Esophagus muscularis mucosa (tissue), 4 donors: ENCODE results near the gene TMEM121. TPM values are rescaled to one million over a fixed set of nuclear protein-coding genes. Genes with fewer than 3 reads are reported as not detected.
A peak's percentile ranks its signal among the peaks of the same experiment; 100 is the strongest.

ENCODE experiments used
- DNase-seq: peaks from one replicate; pipeline ENCODE4 v3.0.0-alpha.2; 2017; ENCODE audit errors: extremely low spot score
- H3K27ac ChIP-seq, 4 donors: fragments of 200-600 bp; sonication (generic); replicated peaks in 1 of 4; 1 replicate in 3 of 4; 2 replicates in 1 of 4; pipeline ENCODE4 v1.5.1; 2016 to 2019; ENCODE audit warnings: mild to moderate bottlenecking in 1 of 4
- H3K27me3 ChIP-seq, 4 donors: fragments of 200-600 bp; sonication (generic); one replicate each; pipeline versions ENCODE4 v1.5.1 to v1.6.0; 2016 to 2019
- H3K36me3 ChIP-seq, 4 donors: fragments of 200-600 bp; sonication (generic); one replicate each; pipeline ENCODE4 v1.5.1; 2016 to 2019
- H3K4me1 ChIP-seq, 4 donors: fragments of 200-600 bp; sonication (generic); one replicate each; pipeline ENCODE4 v1.5.1; 2016 to 2019
- H3K4me3 ChIP-seq, 4 donors: fragments of 200-600 bp; sonication (generic); 1 replicate in 2 of 4; 2 replicates in 2 of 4; pipeline ENCODE4 v1.5.1; 2016 to 2019; ENCODE audit warnings: mild to moderate bottlenecking in 4 of 4, moderate library complexity in 1 of 4
- H3K9me3 ChIP-seq, 4 donors: fragments of 200-600 bp; sonication (generic); 1 replicate in 3 of 4; 2 replicates in 1 of 4; pipeline ENCODE4 v1.5.1; 2016 to 2019
- CTCF ChIP-seq, 3 experiments: fragments of 200-600 bp in 2 of 3; fragments of 450-650 bp in 1 of 3; sonication (generic) in 2 of 3; IDR thresholded peaks; one replicate each; pipeline ENCODE4 v1.5.1; 2017 to 2019; ENCODE audit warnings: antibody characterized with exemption in 3 of 3, mild to moderate bottlenecking in 2 of 3, moderate library complexity in 1 of 3
- EP300 ChIP-seq: sonication (generic); formaldehyde crosslinking; IDR thresholded peaks from one replicate; pipeline ENCODE4 v1.6.1; 2017; ENCODE audit warnings: antibody characterized with exemption
- POLR2A ChIP-seq: fragments of 450-650 bp; IDR thresholded peaks from one replicate; pipeline ENCODE4 v1.6.1; 2017; ENCODE audit warnings: antibody characterized with exemption, moderate library complexity, mild to moderate bottlenecking, low read depth
- POLR2AphosphoS5 ChIP-seq, 2 donors: sonication (generic); formaldehyde crosslinking; IDR thresholded peaks; one replicate each; pipeline ENCODE4 v1.6.1; 2017; ENCODE audit warnings: antibody characterized with exemption in 2 of 2
- WGBS: methylation state at CpG from one replicate; pipeline ENCODE4 v1.1.5; 2018; 5-methylcytosine and 5-hydroxymethylcytosine counted together
- intact Hi-C: fragments of 100-400 bp; cut with DNase I; formaldehyde crosslinking; loops from one replicate; pipeline ENCODE4 v1.15.1; 2023
- total RNA-seq, 4 donors: library from RNA; depleted of rRNA; stranded (reverse); fragments of >200 nt; gene quantifications; one replicate each; pipeline versions ENCODE4 v1.1.0 to v1.2.1, GENCODE V29; 2016

Gene TMEM121
- total RNA-seq, 4 donors from 2014 or later: 2.9 to 13.0 (median 5.4) TPM

GRCh38 chr14:105487449-105487985 is 38.9 kb upstream of the TMEM121 start:
- TF ChIP-seq POLR2AphosphoS5 (IDR thresholded peaks at IDR 0.05) (no peak), CTCF (IDR thresholded peaks at IDR 0.05) (no peak), EP300 (no peak), POLR2A (no peak)
- Histone ChIP-seq H3K36me3 (peaks cover 0 to 8% (median 3%) of the 10 kb centered on the region in 4 donors), H3K4me3 (peak overlapping the region; percentile 68 to 75 (median 72)), H3K4me1 (peaks cover 82 to 93% (median 90%) of the 10 kb centered on the region in 4 donors), H3K27me3 (peaks cover 0 to 14% (median 0%) of the 10 kb centered on the region in 4 donors), H3K9me3 (no peaks in the 10 kb centered on the region), H3K27ac (peak overlapping the region; percentile 93 to 99 (median 96))
- DNase-seq: no peak
- no CpG with 5 or more reads among the region's 48 CpGs for WGBS
- intact Hi-C loops: loop anchor here (5.0 kb wide), 1 partner anchor 40 kb away; no protein-coding TSS in a partner anchor

- Histone ChIP-seq H3K9me3 (no peaks in the 10 kb centered on the region), H3K27me3 (peaks cover 0 to 14% (median 0%) of the 10 kb centered on the region in 4 donors), H3K4me1 (peaks cover 75 to 93% (median 84%) of the 10 kb centered on the region in 4 donors), H3K36me3 (peaks cover 4 to 10% (median 6%) of the 10 kb centered on the region in 4 donors), H3K4me3 (peak overlapping the region; percentile 68 to 75 (median 72)), H3K27ac (peak overlapping the region; percentile 93 to 99 (median 96))
- 67% methylated on average over 14 of the region's 26 CpGs for WGBS
- no peak for DNase-seq
- intact Hi-C loops: loop anchor here (5.0 kb wide), 1 partner anchor 41 kb away; no protein-coding TSS in a partner anchor
- TF ChIP-seq POLR2A: no peak
- TF ChIP-seq EP300: no peak
- TF ChIP-seq POLR2AphosphoS5 (IDR thresholded peaks at IDR 0.05): no peak
- TF ChIP-seq CTCF (IDR thresholded peaks at IDR 0.05): no peak
Measured at GRCh38 chr14:105487986-105488777, 38.2 kb upstream of the TMEM121 start.

GRCh38 chr14:105488781-105489541 is 37.4 kb upstream of the TMEM121 start:
- Histone ChIP-seq H3K36me3 (peaks cover 4 to 13% (median 6%) of the 10 kb centered on the region in 4 donors), H3K27me3 (peaks cover 0 to 14% (median 0%) of the 10 kb centered on the region in 4 donors), H3K9me3 (no peaks in the 10 kb centered on the region), H3K4me1 (peaks cover 68 to 86% (median 76%) of the 10 kb centered on the region in 4 donors), H3K4me3 (peak overlapping the region; percentile 68 to 75 (median 72)), H3K27ac (peak overlapping the region; percentile 93 to 99 (median 96))
- TF ChIP-seq POLR2A (no peak), POLR2AphosphoS5 (IDR thresholded peaks at IDR 0.05) (no peak), EP300 (no peak), CTCF (IDR thresholded peaks at IDR 0.05) (no peak)
- intact Hi-C loops: loop anchor here (5.0 kb wide), 1 partner anchor 42 kb away; no protein-coding TSS in a partner anchor
- no peak for DNase-seq
- 37% methylated on average over 7 of the region's 20 CpGs for WGBS

- H3K27ac ChIP-seq: peak overlapping the region; percentile 93 to 99 (median 96)
- TF ChIP-seq POLR2A (no peak), EP300 (no peak), POLR2AphosphoS5 (IDR thresholded peaks at IDR 0.05) (peak; percentile 43 to 55), CTCF (IDR thresholded peaks at IDR 0.05) (peak; percentile 56 to 74 (median 72))
- DNase-seq: no peak
- no peaks in the 10 kb centered on the region for H3K9me3 ChIP-seq
- peak overlapping the region; percentile 68 to 75 (median 72) for H3K4me3 ChIP-seq
- H3K36me3 ChIP-seq: peaks cover 4 to 13% (median 8%) of the 10 kb centered on the region in 4 donors
- 2% methylated on average over 28 of the region's 44 CpGs for WGBS
- intact Hi-C loops: loop anchor here (2.0 to 5.0 kb wide), 2 partner anchors 42 to 119 kb away; no protein-coding TSS in a partner anchor
- peaks cover 60 to 79% (median 69%) of the 10 kb centered on the region in 4 donors for H3K4me1 ChIP-seq
- peaks cover 0 to 14% (median 0%) of the 10 kb centered on the region in 4 donors for H3K27me3 ChIP-seq
Measured at GRCh38 chr14:105489542-105490266, 36.7 kb upstream of the TMEM121 start.
